HepG2 (cell line): ENCODE results near the gene VASN. TPM values are rescaled to one million over a fixed set of nuclear protein-coding genes. Genes with fewer than 3 reads are reported as not detected.

ENCODE experiments used
- AGO1 ChIP-seq: fragments of 200-400 bp; formaldehyde crosslinking; IDR thresholded peaks from 2 replicates; pipeline ENCODE4 v1.6.1; 2017; ENCODE audit warnings: mild to moderate bottlenecking, low read depth, low read length, moderate library complexity; ENCODE audit not compliant: poor library complexity, severe bottlenecking
- AKAP8 ChIP-seq: sonication (generic); formaldehyde crosslinking; IDR thresholded peaks from 2 replicates; pipeline ENCODE4 v1.5.1; 2020; ENCODE audit warnings: mild to moderate bottlenecking, missing genetic modification reagents
- DNMT1 ChIP-seq: sonication (generic); formaldehyde crosslinking; IDR thresholded peaks from 2 replicates; pipeline ENCODE4 v1.5.1; 2020; ENCODE audit warnings: mild to moderate bottlenecking, missing genetic modification reagents
- FOXK2 ChIP-seq: fragments of 450-650 bp; IDR thresholded peaks from 2 replicates; pipeline ENCODE4 v1.6.1; 2016
- GLI4 ChIP-seq: sonication (generic); formaldehyde crosslinking; IDR thresholded peaks from 2 replicates; pipeline ENCODE4 v1.5.1; 2020; ENCODE audit warnings: missing genetic modification reagents, mild to moderate bottlenecking, moderate library complexity, borderline replicate concordance
- MTERF4 ChIP-seq: sonication (generic); formaldehyde crosslinking; IDR thresholded peaks from 2 replicates; pipeline ENCODE4 v1.8.0; 2023; ENCODE audit warnings: mild to moderate bottlenecking, missing genetic modification reagents
- RBFOX2 ChIP-seq: fragments of 200-400 bp; formaldehyde crosslinking; IDR thresholded peaks from 2 replicates; pipeline ENCODE4 v1.6.1; 2017; ENCODE audit warnings: low read depth, mild to moderate bottlenecking, low read length
- RNF2 ChIP-seq: fragments of 450-650 bp; conservative IDR thresholded peaks from 2 replicates; pipeline ENCODE4 v1.6.1; 2016; ENCODE audit warnings: low read depth
- SOX6 ChIP-seq, 2 experiments: fragments of 450-650 bp in 1 of 2; sonication (generic) in 1 of 2; formaldehyde crosslinking in 1 of 2; IDR thresholded peaks; 2 replicates each; pipeline versions ENCODE4 v1.4.0 to v1.6.1; 2017 to 2020; ENCODE audit warnings: antibody characterized with exemption in 1 of 2, mild to moderate bottlenecking in 1 of 2, missing genetic modification reagents in 1 of 2
- ZBTB33 ChIP-seq: sonication (generic); formaldehyde crosslinking; IDR thresholded peaks from 2 replicates; pipeline ENCODE4 v1.4.0; 2020; ENCODE audit warnings: missing genetic modification reagents
- ZC3H13 ChIP-seq: sonication (generic); formaldehyde crosslinking; IDR thresholded peaks from 2 replicates; pipeline ENCODE4 v1.8.1; 2023; ENCODE audit warnings: mild to moderate bottlenecking, missing genetic modification reagents, moderate library complexity
- ZNF451 ChIP-seq: sonication (generic); formaldehyde crosslinking; IDR thresholded peaks from 2 replicates; pipeline ENCODE4 v1.5.0; 2020; ENCODE audit warnings: mild to moderate bottlenecking, missing genetic modification reagents
- ZNF713 ChIP-seq: sonication (generic); formaldehyde crosslinking; IDR thresholded peaks from 2 replicates; pipeline ENCODE4 v1.4.0; 2020; ENCODE audit warnings: mild to moderate bottlenecking, missing genetic modification reagents
- ZSCAN21 ChIP-seq: sonication (generic); formaldehyde crosslinking; IDR thresholded peaks from 2 replicates; pipeline ENCODE4 v1.8.0; 2022; ENCODE audit warnings: mild to moderate bottlenecking, missing genetic modification reagents, moderate library complexity, borderline replicate concordance
- polyA plus RNA-seq, 8 experiments: library from polyadenylated mRNA; depleted of rRNA in 3 of 8; stranded (reverse) in 7 of 8; unstranded in 1 of 8; fragments of >200 nt; fragmentation: Illumina TruSeq in 4 of 8; extraction: Trizol in 4 of 8; gene quantifications; 2 replicates each; pipeline versions ENCODE4 v1.2.1 to v1.2.3, GENCODE V29; 2011 to 2016; ENCODE audit warnings: low read depth in 4 of 8, missing spikeins in 1 of 8, mixed read lengths in 1 of 8; ENCODE audit not compliant: insufficient read depth in 1 of 8
- total RNA-seq, 5 experiments: library from RNA; depleted of rRNA; stranded (reverse); fragments of >200 nt; fragmentation: Illumina TruSeq; extraction: Trizol; gene quantifications; 2 replicates each; pipeline ENCODE4 v1.2.3, GENCODE V29; 2016; ENCODE audit warnings: low read depth in 1 of 5

Gene VASN
- total and polyA plus RNA-seq, 2 of the 13 experiments (the other 11 are each of a cell fraction or from before 2014, with no cell fraction given) = 8.4 to 18.2 TPM

GRCh38 chr16:4381935-4382794, 10.5 kb downstream of the VASN start (continued):
- TF ChIP-seq MTERF4 (CRISPR knock-in tag) = no peak
- 0 out of 2 replicates have a peak, but pooled peaks have one; percentile 28 for TF ChIP-seq ZSCAN21 (CRISPR knock-in tag)
- TF ChIP-seq GLI4 = no peak
- TF ChIP-seq SOX6 (IDR thresholded peaks at IDR 0.05) = no peak
- no peak for TF ChIP-seq SOX6 (CRISPR knock-in tag; IDR thresholded peaks at IDR 0.05)
- TF ChIP-seq RNF2 = no peak
- peak; percentile 43; the same call in 1 of the 2 replicates for TF ChIP-seq AKAP8 (CRISPR knock-in tag)
- TF ChIP-seq ZNF451 (CRISPR knock-in tag) = 0 out of 2 replicates have a peak, but pooled peaks have one; percentile 12
- TF ChIP-seq AGO1 = peak; percentile 90
- peak; percentile 96 for TF ChIP-seq ZBTB33 (CRISPR knock-in tag)
- TF ChIP-seq FOXK2 = no peak
- peak; percentile 87 for TF ChIP-seq ZC3H13 (CRISPR knock-in tag)
- no peak for TF ChIP-seq ZNF713 (CRISPR knock-in tag)
- TF ChIP-seq DNMT1 (CRISPR knock-in tag) = no peak
- TF ChIP-seq RBFOX2 = peak; percentile 78
